ENCODE measurements around the gene PRELP. TPM values are rescaled to one million over a fixed set of nuclear protein-coding genes. Genes with fewer than 3 reads are reported as not detected.

PRELP gene
- total and polyA plus RNA-seq, 2 donors (not counting 1 experiment from before 2014, with no cell fraction given): not detected

DNA sequence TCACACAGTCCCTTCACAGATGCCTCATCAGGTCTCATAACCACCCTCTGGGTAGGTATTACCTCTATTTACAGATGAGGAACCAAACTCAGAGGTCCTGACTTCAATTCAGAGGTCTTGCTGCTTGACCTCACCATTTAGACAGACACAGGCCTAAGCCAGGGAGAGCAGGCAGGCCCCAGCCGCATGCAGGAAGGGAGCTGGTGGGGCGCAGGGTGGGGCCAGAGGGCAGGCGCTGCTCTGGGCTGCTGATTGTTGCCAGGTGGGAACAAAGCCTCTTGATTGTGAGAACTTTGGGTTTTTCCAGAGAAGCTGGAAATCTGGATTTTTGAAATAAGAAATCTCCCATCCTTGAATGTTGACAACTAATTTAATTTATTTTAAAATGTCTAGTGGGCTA is 19.9 kb upstream of the PRELP start:
- peaks cover 0 to 5% (median 0%) of the 10 kb centered on the region in 4 experiments for H3K27me3 ChIP-seq (replicated peaks in 1 of 4; ENCODE audit: control extremely low read depth in 1 of 4, control insufficient read depth in 3 of 4, insufficient read depth in 4 of 4, low read length in 3 of 4)
- H3K9me3 Mint-ChIP-seq (ENCODE audit: insufficient read depth): no peaks in the 10 kb centered on the region
- no peaks in the 10 kb centered on the region for H3K9me3 ChIP-seq (ENCODE audit: control extremely low read depth in 1 of 3, control insufficient read depth in 2 of 3, insufficient read depth in 1 of 3, low read length in 2 of 3)
- no peaks in the 10 kb centered on the region for H4K20me1 ChIP-seq (ENCODE audit: control insufficient read depth, insufficient read depth, low read length, poor library complexity, severe bottlenecking)
- ChIA-PET CTCF (no interaction called here), POLR2A (no interaction called here)
- peaks cover 15% of the 10 kb centered on the region for H3K27me3 Mint-ChIP-seq
- ATAC-seq (ENCODE audit: low read depth): no peak
- peaks cover 23% of the 10 kb centered on the region for H3K4me1 Mint-ChIP-seq
- H3K79me2 ChIP-seq (ENCODE audit: control insufficient read depth, insufficient read depth, low read length): no peaks in the 10 kb centered on the region
- no peak overlapping the region for H3K4me3 Mint-ChIP-seq
- WGBS (ENCODE audit: insufficient coverage): 89% methylated on average over 2 of the region's 3 CpGs
- H3K27ac ChIP-seq (ENCODE audit: low read length in 2 of 2): no peak overlapping the region
- DNase-seq: no peak
- H3K9ac ChIP-seq (ENCODE audit: low read length): no peak overlapping the region
- H3K27ac Mint-ChIP-seq: no peak overlapping the region
- intact Hi-C loops (cut with micrococcal nuclease): no loop called here
- TF ChIP-seq EZH2 (IDR thresholded peaks at IDR 0.05; ENCODE audit: borderline replicate concordance, insufficient read depth, low read depth, low read length, poor library complexity, severe bottlenecking) (no peak), CTCF (IDR thresholded peaks at IDR 0.05) (no peak)
- H3K4me1 ChIP-seq (ENCODE audit: control insufficient read depth in 2 of 2, insufficient read depth in 2 of 2, low read length in 2 of 2): peaks cover 17 to 25% of the 10 kb centered on the region in 2 donors
- no peak overlapping the region for H2AFZ ChIP-seq (ENCODE audit: insufficient read depth, low read depth, low read length, poor library complexity, severe bottlenecking)
- no peak overlapping the region for H3K4me3 ChIP-seq (ENCODE audit: control extremely low read depth in 1 of 5, extremely low read depth in 1 of 5, insufficient read depth in 1 of 5, low read depth in 2 of 5, low read length in 4 of 5)
- no peak overlapping the region for H3K4me2 ChIP-seq (replicated peaks; ENCODE audit: low read depth, low read length, poor library complexity, severe bottlenecking)
- no peaks in the 10 kb centered on the region for H3K36me3 ChIP-seq (replicated peaks in 1 of 2; ENCODE audit: control extremely low read depth in 1 of 2, control insufficient read depth in 1 of 2, extremely low read depth in 1 of 2, insufficient read depth in 2 of 2, low read length in 1 of 2)

DNA sequence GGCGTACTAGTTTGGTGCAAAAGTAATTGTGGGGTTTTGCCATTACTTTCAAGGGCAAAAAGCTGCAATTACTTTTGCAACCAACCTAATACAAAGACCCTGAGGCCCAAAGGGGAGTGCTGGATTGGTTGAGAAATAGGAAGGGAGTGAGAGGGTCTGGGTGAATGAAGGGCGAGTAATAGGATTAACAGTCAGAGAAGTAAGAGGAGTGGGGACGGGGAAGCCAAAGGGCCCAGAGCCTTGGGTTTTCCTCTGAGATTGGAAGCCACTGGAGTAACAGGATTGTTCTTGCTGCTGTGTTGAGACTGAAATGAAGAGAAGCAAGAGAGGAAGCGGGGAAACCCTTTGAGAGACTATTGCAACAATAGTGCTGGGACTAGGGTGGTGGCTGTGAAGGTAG is 19.0 kb upstream of the PRELP start:
- CTCF ChIA-PET: interaction anchor here (0.7 kb wide), 1 partner anchor 115 kb away, joined by 4 read pairs; no protein-coding TSS in a partner anchor
- peaks cover 0 to 4% (median 0%) of the 10 kb centered on the region in 4 experiments for H3K27me3 ChIP-seq (replicated peaks in 1 of 4; ENCODE audit: control extremely low read depth in 1 of 4, control insufficient read depth in 3 of 4, insufficient read depth in 4 of 4, low read length in 3 of 4)

More for the DNA sequence above, 19.0 kb upstream of the PRELP start:
- intact Hi-C loops (cut with micrococcal nuclease): no loop called here
- POLR2A ChIA-PET: no interaction called here
- Histone ChIP-seq H3K9me3 (ENCODE audit: control extremely low read depth in 1 of 3, control insufficient read depth in 2 of 3, insufficient read depth in 1 of 3, low read length in 2 of 3) (peaks cover 0 to 1% (median 0%) of the 10 kb centered on the region in 3 donors), H3K27ac (ENCODE audit: low read length in 2 of 2) (no peak overlapping the region), H3K4me3 (ENCODE audit: control extremely low read depth in 1 of 5, extremely low read depth in 1 of 5, insufficient read depth in 1 of 5, low read depth in 2 of 5, low read length in 4 of 5) (no peak overlapping the region), H3K36me3 (replicated peaks in 1 of 2; ENCODE audit: control extremely low read depth in 1 of 2, control insufficient read depth in 1 of 2, extremely low read depth in 1 of 2, insufficient read depth in 2 of 2, low read length in 1 of 2) (no peaks in the 10 kb centered on the region), H3K4me2 (replicated peaks; ENCODE audit: low read depth, low read length, poor library complexity, severe bottlenecking) (no peak overlapping the region), H3K4me1 (ENCODE audit: control insufficient read depth in 2 of 2, insufficient read depth in 2 of 2, low read length in 2 of 2) (peaks cover 18 to 34% of the 10 kb centered on the region in 2 donors), H3K79me2 (ENCODE audit: control insufficient read depth, insufficient read depth, low read length) (no peaks in the 10 kb centered on the region), H2AFZ (ENCODE audit: insufficient read depth, low read depth, low read length, poor library complexity, severe bottlenecking) (no peak overlapping the region), H3K9ac (ENCODE audit: low read length) (no peak overlapping the region), H4K20me1 (ENCODE audit: control insufficient read depth, insufficient read depth, low read length, poor library complexity, severe bottlenecking) (no peaks in the 10 kb centered on the region)
- Mint-ChIP-seq H3K27me3 (peaks cover 12% of the 10 kb centered on the region), H3K9me3 (ENCODE audit: insufficient read depth) (no peaks in the 10 kb centered on the region), H3K27ac (no peak overlapping the region), H3K4me1 (peaks cover 30% of the 10 kb centered on the region), H3K4me3 (no peak overlapping the region)
- no peak for DNase-seq
- TF ChIP-seq EZH2 (IDR thresholded peaks at IDR 0.05; ENCODE audit: borderline replicate concordance, insufficient read depth, low read depth, low read length, poor library complexity, severe bottlenecking) (no peak), CTCF (IDR thresholded peaks at IDR 0.05) (no peak)
- no peak for ATAC-seq (ENCODE audit: low read depth)
- WGBS (ENCODE audit: insufficient coverage): 100% methylated on average over 3 of the region's 4 CpGs

Data from B cell (primary cell).